Keratinocyte (primary cell): ENCODE measurements around the gene KDSR. TPM values are rescaled to one million over a fixed set of nuclear protein-coding genes. Genes with fewer than 3 reads are reported as not detected.
A peak's percentile ranks its signal among the peaks of the same experiment; 100 is the strongest.

Experiments
- DNase-seq: peaks from one replicate; pipeline ENCODE4 v3.0.0-alpha.2; 2011; ENCODE audit warnings: low read depth, missing footprints, low spot score
- FAIRE-seq: peaks from 2 replicates; lab custom pipeline; 2011; peaks lifted over from hg19 to GRCh38; lab: Jason Lieb, UNC
- H2AFZ ChIP-seq: 2 replicates; pipeline ENCODE4 v1.6.0; 2012; ENCODE audit warnings: low read length, control low read depth, inconsistent platforms; ENCODE audit not compliant: control insufficient read depth
- H3K27ac ChIP-seq: 2 replicates; pipeline ENCODE4 v1.5.1; 2011; ENCODE audit warnings: low read length; ENCODE audit not compliant: control insufficient read depth, insufficient read depth
- H3K27me3 ChIP-seq: 3 replicates; pipeline ENCODE4 v1.6.0; 2011; ENCODE audit warnings: low read length; ENCODE audit not compliant: control insufficient read depth, insufficient read depth; ENCODE audit errors: extremely low read depth
- H3K36me3 ChIP-seq, 2 experiments: 2 replicates in 1 of 2; 3 replicates in 1 of 2; pipeline ENCODE4 v1.5.1; 2011; ENCODE audit warnings: low read length in 2 of 2, mild to moderate bottlenecking in 1 of 2; ENCODE audit not compliant: control insufficient read depth in 2 of 2, insufficient read depth in 2 of 2; ENCODE audit errors: extremely low read depth in 1 of 2
- H3K4me1 ChIP-seq: 3 replicates; pipeline ENCODE4 v1.5.1; 2011; ENCODE audit warnings: low read length; ENCODE audit not compliant: control insufficient read depth, insufficient read depth; ENCODE audit errors: extremely low read depth
- H3K4me2 ChIP-seq: 3 replicates; pipeline ENCODE4 v1.6.0; 2011; ENCODE audit warnings: low read depth, low read length; ENCODE audit not compliant: control insufficient read depth, insufficient read depth; ENCODE audit errors: extremely low read depth
- H3K4me3 ChIP-seq, 3 experiments: fragments of 200-600 bp in 1 of 3; sonication (generic) in 1 of 3; 2 replicates in 2 of 3; 3 replicates in 1 of 3; pipeline ENCODE4 v1.5.1; 2011 to 2016; ENCODE audit warnings: low read length in 3 of 3, mild to moderate bottlenecking in 3 of 3, control low read depth in 2 of 3, inconsistent platforms in 1 of 3, low read depth in 1 of 3, mixed read lengths in 1 of 3, mixed run types in 1 of 3, moderate library complexity in 1 of 3; ENCODE audit not compliant: control insufficient read depth in 2 of 3, insufficient read depth in 2 of 3; ENCODE audit errors: extremely low read depth in 1 of 3
- H3K79me2 ChIP-seq: 2 replicates; pipeline ENCODE4 v1.6.0; 2012; ENCODE audit warnings: low read length; ENCODE audit not compliant: control insufficient read depth, insufficient read depth
- H3K9ac ChIP-seq: 3 replicates; pipeline ENCODE4 v1.6.0; 2011; ENCODE audit warnings: low read length; ENCODE audit not compliant: control insufficient read depth, insufficient read depth; ENCODE audit errors: extremely low read depth
- H3K9me1 ChIP-seq: 3 replicates; pipeline ENCODE4 v1.6.0; 2011; ENCODE audit warnings: low read length; ENCODE audit not compliant: control insufficient read depth, insufficient read depth; ENCODE audit errors: extremely low read depth
- H3K9me3 ChIP-seq: 2 replicates; pipeline ENCODE4 v1.5.1; 2012; ENCODE audit warnings: low read depth, low read length; ENCODE audit not compliant: control insufficient read depth
- H4K20me1 ChIP-seq: 3 replicates; pipeline ENCODE4 v1.6.0; 2011; ENCODE audit warnings: low read length; ENCODE audit not compliant: control insufficient read depth, insufficient read depth; ENCODE audit errors: extremely low read depth
- CTCF ChIP-seq, 3 experiments: IDR thresholded peaks in 1 of 3; conservative IDR thresholded peaks in 1 of 3; optimal IDR thresholded peaks in 1 of 3; 2 replicates in 2 of 3; 3 replicates in 1 of 3; pipeline versions ENCODE3 to v1.5.1; 2011; ENCODE audit warnings: low read length in 3 of 3, mild to moderate bottlenecking in 3 of 3, moderate library complexity in 2 of 3, control low read depth in 1 of 3, inconsistent platforms in 1 of 3; ENCODE audit not compliant: insufficient read depth in 2 of 3; ENCODE audit errors: extremely low read depth in 1 of 3
- EZH2 ChIP-seq: IDR thresholded peaks from one replicate; pipeline ENCODE4 v1.6.1; 2012; ENCODE audit warnings: inconsistent platforms, mild to moderate bottlenecking, low read length, moderate library complexity
- dilution Hi-C: fragments of 300-500 bp; cut with MboI; formaldehyde crosslinking; loops from one replicate; pipeline ENCODE4 v1.7.0; 2020; ENCODE audit warnings: low sequenced_read_pairs; ENCODE audit not compliant: extremely low pct_ligation_motif_present
- polyA plus RNA-seq, 5 experiments: library from polyadenylated mRNA; depleted of rRNA in 3 of 5; stranded (reverse) in 3 of 5; stranded (forward) in 1 of 5; unstranded in 1 of 5; fragments of >200 nt; gene quantifications; 1 replicate in 1 of 5; 2 replicates in 3 of 5; 3 replicates in 1 of 5; pipeline versions ENCODE4 v1.2.1 to v1.2.3, GENCODE V29; 2011 to 2012; ENCODE audit warnings: missing spikeins in 2 of 5, low read depth in 1 of 5, low replicate concordance in 1 of 5

The KDSR gene
- polyA plus RNA-seq, 1 donor (not counting 4 experiments of a cell fraction or from before 2014, with no cell fraction given), result 68.6 TPM

GRCh38 chr18:63373161-63373560 lies 6.2 kb upstream of the KDSR start:
- dilution Hi-C loops, result no loop called here
- no peak overlapping the region for H2AFZ ChIP-seq
- no peaks in the 10 kb centered on the region for H3K9me3 ChIP-seq
- H3K79me2 ChIP-seq, result no peaks in the 10 kb centered on the region
- H3K27me3 ChIP-seq, result no peaks in the 10 kb centered on the region
- H3K9me1 ChIP-seq, result no peaks in the 10 kb centered on the region
- no peaks in the 10 kb centered on the region for H4K20me1 ChIP-seq
- no peak overlapping the region for H3K4me2 ChIP-seq
- no peak overlapping the region for H3K4me3 ChIP-seq
- TF ChIP-seq EZH2 (no peak), CTCF (optimal IDR thresholded peaks at IDR 0.05 in 1 of 3, IDR thresholded peaks at IDR 0.05 in 1 of 3, conservative IDR thresholded peaks at IDR 0.05 in 1 of 3; ENCODE audit: extremely low read depth in 1 of 3, insufficient read depth in 2 of 3, low read length in 3 of 3) (no peak)
- no peak for DNase-seq
- no peak overlapping the region for H3K27ac ChIP-seq
- no peak overlapping the region for H3K9ac ChIP-seq
- no peaks in the 10 kb centered on the region for H3K4me1 ChIP-seq
- no peaks in the 10 kb centered on the region for H3K36me3 ChIP-seq
- FAIRE-seq, result no peak

- Histone ChIP-seq H4K20me1 (no peaks in the 10 kb centered on the region), H3K4me2 (peak overlapping the region; percentile 66), H3K36me3 (no peaks in the 10 kb centered on the region), H3K9me1 (no peaks in the 10 kb centered on the region), H3K27ac (no peak overlapping the region), H3K4me1 (peaks cover 13% of the 10 kb centered on the region), H3K9me3 (no peaks in the 10 kb centered on the region), H3K4me3 (no peak overlapping the region), H3K9ac (no peak overlapping the region), H3K27me3 (no peaks in the 10 kb centered on the region), H2AFZ (no peak overlapping the region), H3K79me2 (peaks cover 32% of the 10 kb centered on the region)
- TF ChIP-seq EZH2 (no peak), CTCF (optimal IDR thresholded peaks at IDR 0.05 in 1 of 3, IDR thresholded peaks at IDR 0.05 in 1 of 3, conservative IDR thresholded peaks at IDR 0.05 in 1 of 3; ENCODE audit: extremely low read depth in 1 of 3, insufficient read depth in 2 of 3, low read length in 3 of 3) (no peak)
- dilution Hi-C loops, result no loop called here
- no peak for DNase-seq
- no peak for FAIRE-seq
These were observed 1.6 kb upstream of the KDSR start for GRCh38 chr18:63368611-63369010.
